Endothelial cell of umbilical vein (primary cell): ENCODE data around the gene IGFBP3. TPM values are rescaled to one million over a fixed set of nuclear protein-coding genes. Genes with fewer than 3 reads are reported as not detected.

ENCODE experiments used
- BruUV-seq: library from RNA; stranded (reverse); fragments of 400-500 nt; replicated peaks from 2 replicates; lab custom pipeline; 2021; lab: Mats Ljungman, UMichigan
- CTCF ChIA-PET: fragments of 300-600, 350-600 bp; sonication (Branson Sonifier 250); formaldehyde crosslinking; loops from one replicate; lab custom pipeline; 2021; ENCODE audit warnings: antibody characterized with exemption, inconsistent platforms; lab: Charles Lee
- POLR2A ChIA-PET: fragments of 300-600, 350-600 bp; sonication (Branson Sonifier 250); formaldehyde crosslinking; loops from one replicate; lab custom pipeline; 2021; ENCODE audit warnings: antibody characterized with exemption, inconsistent platforms; lab: Charles Lee
- DNase-seq: peaks from one replicate; pipeline ENCODE4 v3.0.0-alpha.2; 2011; ENCODE audit warnings: low read depth, low spot score
- FAIRE-seq: peaks from 2 replicates; lab custom pipeline; 2011; peaks lifted over from hg19 to GRCh38; lab: Jason Lieb, UNC
- H2AFZ ChIP-seq: 2 replicates; pipeline ENCODE4 v1.6.0; 2012; ENCODE audit warnings: low read depth, low read length, control low read depth, inconsistent platforms
- H3K27ac ChIP-seq: 2 replicates; pipeline ENCODE4 v1.5.1; 2011; ENCODE audit warnings: low read depth, mild to moderate bottlenecking, control low read depth, low read length, moderate library complexity; ENCODE audit not compliant: insufficient read depth
- H3K27me3 ChIP-seq, 2 experiments: 2 replicates each; pipeline versions ENCODE4 v1.6.0 to v1.6.1; 2011; ENCODE audit warnings: low read length in 2 of 2, mixed read lengths in 1 of 2; ENCODE audit not compliant: control insufficient read depth in 2 of 2, insufficient read depth in 2 of 2
- H3K36me3 ChIP-seq, 2 experiments: 2 replicates in 1 of 2; 3 replicates in 1 of 2; pipeline ENCODE4 v1.5.1; 2011; ENCODE audit warnings: low read length in 2 of 2, mild to moderate bottlenecking in 1 of 2, moderate library complexity in 1 of 2; ENCODE audit not compliant: control insufficient read depth in 2 of 2, insufficient read depth in 2 of 2; ENCODE audit errors: extremely low read depth in 1 of 2
- H3K4me1 ChIP-seq: 3 replicates; pipeline ENCODE4 v1.5.1; 2011; ENCODE audit warnings: mild to moderate bottlenecking, low read length; ENCODE audit not compliant: control insufficient read depth, insufficient read depth; ENCODE audit errors: extremely low read depth
- H3K4me2 ChIP-seq: 2 replicates; pipeline ENCODE4 v1.6.1; 2011; ENCODE audit warnings: low read length, control low read depth, mixed read lengths; ENCODE audit not compliant: insufficient read depth
- H3K4me3 ChIP-seq, 3 experiments: fragments of 200-600 bp in 1 of 3; sonication (generic), shearing (Covaris generic) in 1 of 3; replicated peaks in 1 of 3; 2 replicates each; pipeline ENCODE4 v1.5.1; 2011 to 2016; ENCODE audit warnings: control low read depth in 3 of 3, low read length in 3 of 3, mild to moderate bottlenecking in 2 of 3, inconsistent platforms in 1 of 3, low read depth in 1 of 3, moderate library complexity in 1 of 3; ENCODE audit not compliant: insufficient read depth in 1 of 3
- H3K79me2 ChIP-seq: 2 replicates; pipeline ENCODE4 v1.6.0; 2012; ENCODE audit warnings: low read length, inconsistent platforms; ENCODE audit not compliant: control insufficient read depth, insufficient read depth
- H3K9ac ChIP-seq: replicated peaks from 2 replicates; pipeline ENCODE3; 2011; ENCODE audit warnings: low read length, control low read depth; ENCODE audit not compliant: insufficient read depth; ENCODE audit errors: extremely low read depth
- H3K9me1 ChIP-seq: replicated peaks from 3 replicates; pipeline ENCODE4 v1.6.0; 2011; ENCODE audit warnings: mild to moderate bottlenecking, low read length; ENCODE audit not compliant: control insufficient read depth, insufficient read depth; ENCODE audit errors: extremely low read depth
- H3K9me3 ChIP-seq: replicated peaks from 2 replicates; pipeline ENCODE4 v1.5.1; 2012; ENCODE audit warnings: low read length, inconsistent platforms; ENCODE audit not compliant: control insufficient read depth, insufficient read depth
- H4K20me1 ChIP-seq: replicated peaks from 2 replicates; pipeline ENCODE3; 2011; ENCODE audit warnings: mild to moderate bottlenecking, low read length; ENCODE audit not compliant: control insufficient read depth, insufficient read depth; ENCODE audit errors: extremely low read depth
- FOS ChIP-seq: IDR thresholded peaks from 2 replicates; pipeline ENCODE4 v1.6.1; 2011; ENCODE audit warnings: mild to moderate bottlenecking, low read length, moderate library complexity, borderline replicate concordance; ENCODE audit not compliant: insufficient read depth
- JUN ChIP-seq: IDR thresholded peaks from 2 replicates; pipeline ENCODE4 v1.6.1; 2011; ENCODE audit warnings: borderline replicate concordance, low read depth; ENCODE audit not compliant: insufficient read length, insufficient read depth
- MYC ChIP-seq: IDR thresholded peaks from one replicate; pipeline ENCODE4 v1.6.1; 2011; ENCODE audit warnings: mild to moderate bottlenecking, low read depth, low read length
- dilution Hi-C: fragments of 300-500 bp; cut with MboI; formaldehyde crosslinking; loops from one replicate; pipeline ENCODE4 v1.15.0; 2019; ENCODE audit warnings: low sequenced_read_pairs; ENCODE audit not compliant: extremely low pct_ligation_motif_present
- intact Hi-C: fragments of 100-400 bp; cut with micrococcal nuclease; formaldehyde crosslinking; loops from one replicate; pipeline ENCODE4 v1.10.0; 2022
- polyA plus RNA-seq, 4 experiments: library from polyadenylated mRNA; depleted of rRNA in 3 of 4; stranded (reverse) in 3 of 4; unstranded in 1 of 4; fragments of >200 nt; gene quantifications; 2 replicates each; pipeline versions ENCODE4 v1.2.1 to v1.2.3, GENCODE V29; 2011 to 2012; ENCODE audit warnings: missing spikeins in 1 of 4
- total RNA-seq: library from RNA; stranded (reverse); gene quantifications from 2 replicates; pipeline ENCODE4 v1.2.3, GENCODE V29; 2021
- TF ChIP-seq, protein P1 (sequence below), 2 donors: IDR thresholded peaks; 1 replicate in 1 of 2; 2 replicates in 1 of 2; pipeline ENCODE4 v1.5.1; 2011; ENCODE audit warnings: low read length in 2 of 2, mild to moderate bottlenecking in 2 of 2, moderate library complexity in 2 of 2, control low read depth in 1 of 2, inconsistent platforms in 1 of 2, low read depth in 1 of 2; ENCODE audit not compliant: insufficient read depth in 1 of 2; ENCODE audit errors: extremely low read depth in 1 of 2

Gene IGFBP3
- total and polyA plus RNA-seq, 2 donors (not counting 3 experiments of a cell fraction or from before 2014, with no cell fraction given) = 3.4 to 10.1 TPM

- no TSS peak for BruUV-seq
- no peaks in the 10 kb centered on the region for H3K9me3 ChIP-seq
- ChIA-PET CTCF (interaction anchor here (1.2 kb wide), 1 partner anchor 1360 kb away, joined by 3 read pairs; no protein-coding TSS in a partner anchor), POLR2A (no interaction called here)
- intact Hi-C loops (loop anchor here (5.0 kb wide), 1 partner anchor 1358 kb away; no protein-coding TSS in a partner anchor), dilution Hi-C loops (no loop called here)
- H4K20me1 ChIP-seq = no peaks in the 10 kb centered on the region
- H2AFZ ChIP-seq = no peak overlapping the region
- H3K4me3 ChIP-seq = no peak overlapping the region
- no peak overlapping the region for H3K4me2 ChIP-seq
- no peaks in the 10 kb centered on the region for H3K79me2 ChIP-seq
- no peak for FAIRE-seq
- H3K4me1 ChIP-seq = peaks cover 14% of the 10 kb centered on the region
- TF ChIP-seq, protein P1, sequence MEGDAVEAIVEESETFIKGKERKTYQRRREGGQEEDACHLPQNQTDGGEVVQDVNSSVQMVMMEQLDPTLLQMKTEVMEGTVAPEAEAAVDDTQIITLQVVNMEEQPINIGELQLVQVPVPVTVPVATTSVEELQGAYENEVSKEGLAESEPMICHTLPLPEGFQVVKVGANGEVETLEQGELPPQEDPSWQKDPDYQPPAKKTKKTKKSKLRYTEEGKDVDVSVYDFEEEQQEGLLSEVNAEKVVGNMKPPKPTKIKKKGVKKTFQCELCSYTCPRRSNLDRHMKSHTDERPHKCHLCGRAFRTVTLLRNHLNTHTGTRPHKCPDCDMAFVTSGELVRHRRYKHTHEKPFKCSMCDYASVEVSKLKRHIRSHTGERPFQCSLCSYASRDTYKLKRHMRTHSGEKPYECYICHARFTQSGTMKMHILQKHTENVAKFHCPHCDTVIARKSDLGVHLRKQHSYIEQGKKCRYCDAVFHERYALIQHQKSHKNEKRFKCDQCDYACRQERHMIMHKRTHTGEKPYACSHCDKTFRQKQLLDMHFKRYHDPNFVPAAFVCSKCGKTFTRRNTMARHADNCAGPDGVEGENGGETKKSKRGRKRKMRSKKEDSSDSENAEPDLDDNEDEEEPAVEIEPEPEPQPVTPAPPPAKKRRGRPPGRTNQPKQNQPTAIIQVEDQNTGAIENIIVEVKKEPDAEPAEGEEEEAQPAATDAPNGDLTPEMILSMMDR (IDR thresholded peaks at IDR 0.05; ENCODE audit: extremely low read depth in 1 of 2, insufficient read depth in 1 of 2, low read depth in 1 of 2, low read length in 2 of 2) = no peak
- no peaks in the 10 kb centered on the region for H3K9me1 ChIP-seq
- H3K27me3 ChIP-seq = peaks cover 2 to 6% of the 10 kb centered on the region in 2 experiments
- no peak overlapping the region for H3K9ac ChIP-seq
- no peaks in the 10 kb centered on the region for H3K36me3 ChIP-seq
- H3K27ac ChIP-seq = no peak overlapping the region
- DNase-seq = no peak
Measured at GRCh38 chr7:45894665-45895062, 26.4 kb downstream of the IGFBP3 start.

- FAIRE-seq = no peak
Measured at GRCh38 chr7:45893996-45894664, 26.9 kb downstream of the IGFBP3 start.

More at GRCh38 chr7:45893996-45894664, 26.9 kb downstream of the IGFBP3 start:
- CTCF ChIA-PET = interaction anchor here (1.2 kb wide), 1 partner anchor 1360 kb away, joined by 3 read pairs; no protein-coding TSS in a partner anchor
- H4K20me1 ChIP-seq = no peaks in the 10 kb centered on the region
- H2AFZ ChIP-seq = no peak overlapping the region
- H3K4me2 ChIP-seq = no peak overlapping the region
- H3K79me2 ChIP-seq = no peaks in the 10 kb centered on the region
- POLR2A ChIA-PET = no interaction called here
- no peak overlapping the region for H3K9ac ChIP-seq
- peaks cover 2 to 6% of the 10 kb centered on the region in 2 experiments for H3K27me3 ChIP-seq
- intact Hi-C loops = loop anchor here (5.0 kb wide), 1 partner anchor 1358 kb away; no protein-coding TSS in a partner anchor
- H3K27ac ChIP-seq = no peak overlapping the region
- no peaks in the 10 kb centered on the region for H3K9me3 ChIP-seq
- no peak overlapping the region for H3K4me3 ChIP-seq
- no TSS peak for BruUV-seq
- no peak for TF ChIP-seq MYC
- no peak for TF ChIP-seq JUN
- no peak for TF ChIP-seq FOS
- no peaks in the 10 kb centered on the region for H3K36me3 ChIP-seq
- dilution Hi-C loops = no loop called here
- H3K9me1 ChIP-seq = no peaks in the 10 kb centered on the region
- peaks cover 19% of the 10 kb centered on the region for H3K4me1 ChIP-seq
- no peak for DNase-seq
